Sigmoid colon (tissue), 4 donors: ENCODE results near the gene ABHD17B.
"Not testable (repeated sequence)": the region's sequence is repeated elsewhere in the genome, so short reads cannot be mapped to it uniquely, and the experiment has no call there.

Experiments
- POLR2AphosphoS5 ChIP-seq, 4 donors: sonication (generic); formaldehyde crosslinking; IDR thresholded peaks; one replicate each; pipeline ENCODE4 v1.6.1; 2017; ENCODE audit warnings: antibody characterized with exemption in 4 of 4
- TF ChIP-seq, protein P1 (sequence below), 4 experiments: fragments of 450-650 bp in 3 of 4; fragments of 200-600 bp in 1 of 4; IDR thresholded peaks; one replicate each; pipeline ENCODE4 v1.5.1; 2016 to 2019; ENCODE audit warnings: antibody characterized with exemption in 4 of 4, mild to moderate bottlenecking in 3 of 4, moderate library complexity in 2 of 4

DNA sequence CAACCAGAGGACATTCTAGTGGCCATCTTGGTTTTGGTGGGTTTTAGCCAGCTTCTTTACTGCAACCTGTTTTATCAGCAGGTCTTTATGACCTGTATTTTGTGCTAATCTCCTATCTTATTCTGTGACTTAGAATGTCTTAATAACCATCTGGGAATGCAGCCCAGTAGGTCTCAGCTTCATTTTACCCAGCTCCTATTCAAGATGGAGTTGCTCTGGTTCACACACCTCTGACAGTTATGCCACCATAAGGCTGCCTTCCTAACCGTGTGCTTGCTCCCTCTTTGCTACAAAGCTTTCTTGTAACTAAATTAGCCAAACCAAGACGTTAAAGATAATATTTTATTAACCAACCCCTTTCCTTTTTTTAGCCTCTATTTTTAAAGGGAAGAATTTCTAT lies 43.7 kb upstream of the ABHD17B start:
- TF ChIP-seq, protein P1, sequence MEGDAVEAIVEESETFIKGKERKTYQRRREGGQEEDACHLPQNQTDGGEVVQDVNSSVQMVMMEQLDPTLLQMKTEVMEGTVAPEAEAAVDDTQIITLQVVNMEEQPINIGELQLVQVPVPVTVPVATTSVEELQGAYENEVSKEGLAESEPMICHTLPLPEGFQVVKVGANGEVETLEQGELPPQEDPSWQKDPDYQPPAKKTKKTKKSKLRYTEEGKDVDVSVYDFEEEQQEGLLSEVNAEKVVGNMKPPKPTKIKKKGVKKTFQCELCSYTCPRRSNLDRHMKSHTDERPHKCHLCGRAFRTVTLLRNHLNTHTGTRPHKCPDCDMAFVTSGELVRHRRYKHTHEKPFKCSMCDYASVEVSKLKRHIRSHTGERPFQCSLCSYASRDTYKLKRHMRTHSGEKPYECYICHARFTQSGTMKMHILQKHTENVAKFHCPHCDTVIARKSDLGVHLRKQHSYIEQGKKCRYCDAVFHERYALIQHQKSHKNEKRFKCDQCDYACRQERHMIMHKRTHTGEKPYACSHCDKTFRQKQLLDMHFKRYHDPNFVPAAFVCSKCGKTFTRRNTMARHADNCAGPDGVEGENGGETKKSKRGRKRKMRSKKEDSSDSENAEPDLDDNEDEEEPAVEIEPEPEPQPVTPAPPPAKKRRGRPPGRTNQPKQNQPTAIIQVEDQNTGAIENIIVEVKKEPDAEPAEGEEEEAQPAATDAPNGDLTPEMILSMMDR (IDR thresholded peaks at IDR 0.05) = not testable (repeated sequence)
- TF ChIP-seq POLR2AphosphoS5 (IDR thresholded peaks at IDR 0.05) = not testable (repeated sequence)
